Gastroesophageal sphincter (tissue), 3 donors: ENCODE results near the gene WDR75.

Experiments used
- CTCF ChIP-seq, 4 experiments: fragments of 200-600 bp in 2 of 4; fragments of 450-650 bp in 2 of 4; sonication (generic) in 1 of 4; IDR thresholded peaks; one replicate each; pipeline ENCODE4 v1.5.1; 2017 to 2019; ENCODE audit warnings: antibody characterized with exemption in 4 of 4, mild to moderate bottlenecking in 2 of 4, moderate library complexity in 2 of 4
- EP300 ChIP-seq: sonication (generic); formaldehyde crosslinking; IDR thresholded peaks from one replicate; pipeline ENCODE4 v1.6.1; 2017; ENCODE audit warnings: antibody characterized with exemption, mild to moderate bottlenecking

GRCh38 chr2:189467160-189467559, 25.9 kb downstream of the WDR75 start:
- no peak for TF ChIP-seq CTCF (IDR thresholded peaks at IDR 0.05)
- no peak for TF ChIP-seq EP300
